GM12878 (cell line): ENCODE measurements around the gene CHRM3. TPM values are rescaled to one million over a fixed set of nuclear protein-coding genes. Genes with fewer than 3 reads are reported as not detected.

Source experiments
- ATAC-seq: fragments of 200-7000 bp; cut with Tn5 transposase; 3 replicates; pipeline ENCODE4 v1.9.1; 2020; ENCODE audit warnings: mild to moderate bottlenecking, moderate library complexity
- BruUV-seq: library from RNA; stranded (reverse); fragments of 400-500 nt; replicated peaks from 2 replicates; lab custom pipeline; 2021; lab: Mats Ljungman, UMichigan
- CTCF ChIA-PET: fragments of 300-600 bp; sonication (Branson Sonifier 250); formaldehyde crosslinking; extraction: SDS; loops from one replicate; lab custom pipeline; 2021; ENCODE audit warnings: inconsistent platforms; lab: Yijun Ruan, JAX
- POLR2A ChIA-PET: fragments of 350-600 bp; formaldehyde crosslinking; extraction: SDS; loops from one replicate; lab custom pipeline; 2021; ENCODE audit warnings: inconsistent platforms; lab: Charles Lee
- RAD21 ChIA-PET: fragments of 300-600 bp; sonication (Branson Sonifier 250); formaldehyde crosslinking; loops from one replicate; lab custom pipeline; 2023; ENCODE audit warnings: antibody characterized with exemption; ENCODE audit not compliant: unreplicated experiment; lab: Charles Lee
- SMC1A ChIA-PET: fragments of 300-600 bp; sonication (Branson Sonifier 250); formaldehyde crosslinking; loops from one replicate; lab custom pipeline; 2023; ENCODE audit not compliant: unreplicated experiment, uncharacterized antibody; lab: Charles Lee
- DNase-seq: peaks from one replicate; pipeline ENCODE4 v3.0.0-alpha.2; 2011; ENCODE audit warnings: low read depth, low spot score
- FAIRE-seq: peaks from 3 replicates; lab custom pipeline; 2011; peaks lifted over from hg19 to GRCh38; lab: Jason Lieb, UNC
- H2AFZ ChIP-seq: 2 replicates; pipeline ENCODE4 v1.6.0; 2011; ENCODE audit warnings: low read depth, low read length, control low read depth; ENCODE audit not compliant: control insufficient read depth
- H3K27ac ChIP-seq: 2 replicates; pipeline ENCODE4 v1.5.1; 2011; ENCODE audit warnings: control low read depth; ENCODE audit not compliant: control insufficient read depth, insufficient read depth
- H3K27me3 ChIP-seq, 2 experiments: replicated peaks in 1 of 2; 2 replicates each; pipeline versions ENCODE4 v1.6.0 to v1.6.1; 2011; ENCODE audit warnings: low read length in 1 of 2; ENCODE audit not compliant: control insufficient read depth in 2 of 2, insufficient read depth in 2 of 2
- H3K36me3 ChIP-seq, 2 experiments: 2 replicates each; pipeline ENCODE4 v1.5.1; 2011; ENCODE audit warnings: low read length in 1 of 2; ENCODE audit not compliant: control insufficient read depth in 2 of 2, insufficient read depth in 2 of 2
- H3K4me1 ChIP-seq: 2 replicates; pipeline ENCODE4 v1.6.1; 2011; ENCODE audit warnings: mild to moderate bottlenecking, low read length, moderate library complexity, mixed read lengths; ENCODE audit not compliant: control insufficient read depth, insufficient read depth
- H3K4me2 ChIP-seq: 2 replicates; pipeline ENCODE4 v1.6.0; 2011; ENCODE audit warnings: control low read depth; ENCODE audit not compliant: control insufficient read depth, insufficient read depth
- H3K4me3 ChIP-seq: fragments of 200-600 bp; sonication (generic); 2 replicates; pipeline ENCODE4 v1.5.1; 2016
- H3K79me2 ChIP-seq: 2 replicates; pipeline ENCODE4 v1.6.0; 2011; ENCODE audit warnings: low read length; ENCODE audit not compliant: control insufficient read depth, insufficient read depth
- H3K9ac ChIP-seq: 2 replicates; pipeline ENCODE4 v1.8.0; 2011; ENCODE audit warnings: low read length, control low read depth, mixed read lengths; ENCODE audit not compliant: control insufficient read depth, insufficient read depth
- H3K9me3 ChIP-seq: replicated peaks from 3 replicates; pipeline ENCODE4 v1.5.1; 2011; ENCODE audit warnings: mild to moderate bottlenecking, low read length; ENCODE audit not compliant: control insufficient read depth, insufficient read depth
- H4K20me1 ChIP-seq: 2 replicates; pipeline ENCODE4 v1.6.0; 2011; ENCODE audit not compliant: control insufficient read depth, insufficient read depth
- CBX3 ChIP-seq: fragments of 200-600 bp; sonication (generic); IDR thresholded peaks from 2 replicates; pipeline ENCODE4 v1.6.1; 2016; ENCODE audit warnings: low read depth, borderline replicate concordance
- CHD1 ChIP-seq: IDR thresholded peaks from 2 replicates; pipeline ENCODE4 v1.6.1; 2012; ENCODE audit warnings: low read depth, low read length, improper control_type of control experiment
- CREB1 ChIP-seq: IDR thresholded peaks from 2 replicates; pipeline ENCODE4 v1.6.1; 2012; ENCODE audit warnings: low read depth, mild to moderate bottlenecking, inconsistent platforms
- HCFC1 ChIP-seq: fragments of 150-350 bp; IDR thresholded peaks from 2 replicates; pipeline ENCODE4 v1.6.1; 2014; ENCODE audit warnings: low read length
- IKZF2 ChIP-seq, 2 experiments: fragments of 450-650 bp; IDR thresholded peaks; 2 replicates each; pipeline ENCODE4 v1.6.1; 2017; ENCODE audit warnings: mild to moderate bottlenecking in 2 of 2, moderate library complexity in 2 of 2
- JUND ChIP-seq: IDR thresholded peaks from 2 replicates; pipeline ENCODE4 v1.6.1; 2012; ENCODE audit warnings: low read depth, mild to moderate bottlenecking, low read length, improper control_type of control experiment, moderate library complexity
- LARP7 ChIP-seq: fragments of 450-650 bp; IDR thresholded peaks from 2 replicates; pipeline ENCODE4 v1.6.1; 2017; ENCODE audit warnings: mild to moderate bottlenecking
- MTA3 ChIP-seq: IDR thresholded peaks from 2 replicates; pipeline ENCODE4 v1.6.1; 2012; ENCODE audit warnings: low read length, inconsistent platforms, borderline replicate concordance
- RAD51 ChIP-seq: fragments of 450-650 bp; IDR thresholded peaks from 2 replicates; pipeline ENCODE4 v1.6.1; 2016; ENCODE audit warnings: moderate library complexity, mild to moderate bottlenecking, inconsistent platforms
- SMARCA5 ChIP-seq: fragments of 450-650 bp; IDR thresholded peaks from 2 replicates; pipeline ENCODE4 v1.6.1; 2017; ENCODE audit warnings: mild to moderate bottlenecking
- SMC3 ChIP-seq: IDR thresholded peaks from 2 replicates; pipeline ENCODE4 v1.6.1; 2011; ENCODE audit warnings: low read length, improper control_type of control experiment, borderline replicate concordance
- TCF12 ChIP-seq: IDR thresholded peaks from 2 replicates; pipeline ENCODE4 v1.6.1; 2011; ENCODE audit warnings: low read depth, mild to moderate bottlenecking, low read length
- WGBS: methylation state at CpG from one replicate; pipeline ENCODE4 v1.1.6; 2016; ENCODE audit warnings: low lambda C conversion rate; ENCODE audit not compliant: insufficient replicate concordance, insufficient coverage; ENCODE audit errors: missing lambda C conversion rate; 5-methylcytosine and 5-hydroxymethylcytosine counted together
- in situ Hi-C: fragments of 300-500 bp; cut with MboI; formaldehyde crosslinking; loops from 9 replicates; pipeline ENCODE4 v1.14.3; 2018; ENCODE audit warnings: mixed read lengths
- intact Hi-C: fragments of 100-400 bp; cut with micrococcal nuclease; formaldehyde crosslinking; loops from one replicate; pipeline ENCODE4 v1.14.2; 2022; ENCODE audit not compliant: unreplicated experiment
- polyA plus RNA-seq, 11 experiments: library from polyadenylated mRNA; depleted of rRNA in 4 of 11; unstranded in 6 of 11; stranded (reverse) in 5 of 11; fragments of >200 nt; fragmentation: Nextera tagmentation in 4 of 11; fragmentation: Illumina TruSeq in 1 of 11; extraction: Ambion mirVana in 4 of 11; extraction: Trizol in 1 of 11; gene quantifications; 1 replicate in 1 of 11; 2 replicates in 10 of 11; pipeline versions ENCODE4 v1.2.1 to v1.2.3, GENCODE V29; 2011 to 2016; ENCODE audit warnings: inconsistent platforms in 2 of 11, missing spikeins in 2 of 11, low read depth in 1 of 11
- total RNA-seq, 4 experiments: library from RNA; depleted of rRNA in 3 of 4; stranded (reverse); fragments of >200 nt in 3 of 4; fragmentation: Illumina TruSeq in 1 of 4; extraction: Trizol in 1 of 4; gene quantifications; 2 replicates each; pipeline versions ENCODE4 v1.2.1 to v1.2.3, GENCODE V29; 2013 to 2021
- TF ChIP-seq, protein P1 (sequence below): IDR thresholded peaks from 2 replicates; pipeline ENCODE4 v1.6.1; 2012; ENCODE audit warnings: low read depth, low read length, improper control_type of control experiment
- TF ChIP-seq, protein P2 (sequence below): fragments of 450-650 bp; IDR thresholded peaks from 2 replicates; pipeline ENCODE4 v1.6.1; 2016; ENCODE audit warnings: mild to moderate bottlenecking, moderate library complexity, borderline replicate concordance

The CHRM3 gene
- total and polyA plus RNA-seq, 10 of the 15 experiments (the other 5 are each of a cell fraction or from before 2014, with no cell fraction given): 0.06 to 0.12 TPM; not detected in 8

DNA sequence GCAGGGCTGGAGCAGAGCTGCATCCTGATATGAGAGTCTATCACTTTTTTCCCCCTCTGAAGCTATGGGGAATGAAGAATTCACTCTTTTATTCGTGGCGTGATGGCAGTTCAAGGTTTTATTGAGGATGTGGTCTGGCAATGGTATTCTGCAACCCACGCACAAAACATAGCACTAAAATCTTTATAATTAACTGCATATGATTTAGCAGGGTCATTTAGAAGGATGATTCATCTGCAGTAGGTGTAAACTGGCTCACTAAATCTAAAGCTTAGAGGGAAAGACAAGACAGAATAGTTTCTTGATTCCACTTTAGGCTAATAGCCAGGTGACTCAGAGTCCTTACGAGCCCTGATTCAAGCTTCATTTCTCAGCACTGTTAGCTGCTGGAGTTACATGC, 25.0 kb upstream of the CHRM3 start:
- CTCF ChIA-PET: no interaction called here
- WGBS: 10% methylated on average over 4 of the region's 4 CpGs
- Histone ChIP-seq H3K36me3 (no peaks in the 10 kb centered on the region), H3K9me3 (no peaks in the 10 kb centered on the region), H3K4me3 (no peak overlapping the region), H2AFZ (no peak overlapping the region), H3K27ac (no peak overlapping the region), H4K20me1 (no peaks in the 10 kb centered on the region), H3K4me1 (no peaks in the 10 kb centered on the region), H3K79me2 (no peaks in the 10 kb centered on the region), H3K27me3 (no peaks in the 10 kb centered on the region), H3K4me2 (no peak overlapping the region), H3K9ac (no peak overlapping the region)
- intact Hi-C loops (no loop called here), in situ Hi-C loops (no loop called here)
- ATAC-seq (no peak), FAIRE-seq (no peak), DNase-seq (no peak)
- POLR2A ChIA-PET: no interaction called here
- TF ChIP-seq, protein P1, sequence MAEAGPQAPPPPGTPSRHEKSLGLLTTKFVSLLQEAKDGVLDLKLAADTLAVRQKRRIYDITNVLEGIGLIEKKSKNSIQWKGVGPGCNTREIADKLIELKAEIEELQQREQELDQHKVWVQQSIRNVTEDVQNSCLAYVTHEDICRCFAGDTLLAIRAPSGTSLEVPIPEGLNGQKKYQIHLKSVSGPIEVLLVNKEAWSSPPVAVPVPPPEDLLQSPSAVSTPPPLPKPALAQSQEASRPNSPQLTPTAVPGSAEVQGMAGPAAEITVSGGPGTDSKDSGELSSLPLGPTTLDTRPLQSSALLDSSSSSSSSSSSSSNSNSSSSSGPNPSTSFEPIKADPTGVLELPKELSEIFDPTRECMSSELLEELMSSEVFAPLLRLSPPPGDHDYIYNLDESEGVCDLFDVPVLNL: no peak
- TF ChIP-seq IKZF2 (IDR thresholded peaks at IDR 0.05) (no peak), SMARCA5 (no peak), RAD51 (no peak), CBX3 (no peak), CHD1 (no peak), HCFC1 (no peak)
- SMC1A ChIA-PET: interaction anchor here (0.6 kb wide), 1 partner anchor 484 kb away, joined by 3 read pairs; no protein-coding TSS in a partner anchor
- no TSS peak for BruUV-seq
- RAD21 ChIA-PET: no interaction called here

DNA sequence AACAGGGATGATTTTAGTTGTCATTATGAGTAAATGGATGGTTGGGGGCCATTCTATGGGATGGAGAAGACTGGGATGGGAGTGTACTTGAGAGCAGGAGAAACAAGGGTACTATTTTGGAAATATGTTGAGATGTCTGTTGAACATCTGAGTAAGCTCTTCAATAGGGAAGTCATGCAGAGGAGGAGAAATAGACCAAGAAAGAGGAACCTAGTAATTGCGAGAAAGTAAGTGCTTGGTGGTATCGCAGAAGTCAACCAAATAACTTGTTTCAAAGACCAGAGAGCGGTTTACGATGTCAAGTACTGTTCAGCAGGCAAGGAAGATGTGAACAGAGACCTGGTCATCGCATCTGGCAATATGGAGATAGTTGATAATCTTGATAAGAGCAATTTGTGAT, 22.4 kb upstream of the CHRM3 start:
- no peak for DNase-seq
- BruUV-seq: no TSS peak
- Histone ChIP-seq H3K4me1 (no peaks in the 10 kb centered on the region), H3K4me3 (no peak overlapping the region), H3K79me2 (no peaks in the 10 kb centered on the region), H3K27me3 (no peaks in the 10 kb centered on the region), H2AFZ (no peak overlapping the region), H4K20me1 (no peaks in the 10 kb centered on the region), H3K9ac (no peak overlapping the region), H3K9me3 (no peaks in the 10 kb centered on the region), H3K27ac (no peak overlapping the region), H3K4me2 (no peak overlapping the region), H3K36me3 (no peaks in the 10 kb centered on the region)
- ATAC-seq: no peak
- ChIA-PET CTCF (interaction anchor here (1.2 kb wide), 1 partner anchor 15 kb away, joined by 3 read pairs; no protein-coding TSS in a partner anchor), SMC1A (no interaction called here), POLR2A (no interaction called here), RAD21 (no interaction called here)
- 26% methylated on average over 3 of the region's 5 CpGs for WGBS
- no peak for FAIRE-seq
- intact Hi-C loops (no loop called here), in situ Hi-C loops (no loop called here)
- no peak for TF ChIP-seq CREB1
- TF ChIP-seq, protein P2, sequence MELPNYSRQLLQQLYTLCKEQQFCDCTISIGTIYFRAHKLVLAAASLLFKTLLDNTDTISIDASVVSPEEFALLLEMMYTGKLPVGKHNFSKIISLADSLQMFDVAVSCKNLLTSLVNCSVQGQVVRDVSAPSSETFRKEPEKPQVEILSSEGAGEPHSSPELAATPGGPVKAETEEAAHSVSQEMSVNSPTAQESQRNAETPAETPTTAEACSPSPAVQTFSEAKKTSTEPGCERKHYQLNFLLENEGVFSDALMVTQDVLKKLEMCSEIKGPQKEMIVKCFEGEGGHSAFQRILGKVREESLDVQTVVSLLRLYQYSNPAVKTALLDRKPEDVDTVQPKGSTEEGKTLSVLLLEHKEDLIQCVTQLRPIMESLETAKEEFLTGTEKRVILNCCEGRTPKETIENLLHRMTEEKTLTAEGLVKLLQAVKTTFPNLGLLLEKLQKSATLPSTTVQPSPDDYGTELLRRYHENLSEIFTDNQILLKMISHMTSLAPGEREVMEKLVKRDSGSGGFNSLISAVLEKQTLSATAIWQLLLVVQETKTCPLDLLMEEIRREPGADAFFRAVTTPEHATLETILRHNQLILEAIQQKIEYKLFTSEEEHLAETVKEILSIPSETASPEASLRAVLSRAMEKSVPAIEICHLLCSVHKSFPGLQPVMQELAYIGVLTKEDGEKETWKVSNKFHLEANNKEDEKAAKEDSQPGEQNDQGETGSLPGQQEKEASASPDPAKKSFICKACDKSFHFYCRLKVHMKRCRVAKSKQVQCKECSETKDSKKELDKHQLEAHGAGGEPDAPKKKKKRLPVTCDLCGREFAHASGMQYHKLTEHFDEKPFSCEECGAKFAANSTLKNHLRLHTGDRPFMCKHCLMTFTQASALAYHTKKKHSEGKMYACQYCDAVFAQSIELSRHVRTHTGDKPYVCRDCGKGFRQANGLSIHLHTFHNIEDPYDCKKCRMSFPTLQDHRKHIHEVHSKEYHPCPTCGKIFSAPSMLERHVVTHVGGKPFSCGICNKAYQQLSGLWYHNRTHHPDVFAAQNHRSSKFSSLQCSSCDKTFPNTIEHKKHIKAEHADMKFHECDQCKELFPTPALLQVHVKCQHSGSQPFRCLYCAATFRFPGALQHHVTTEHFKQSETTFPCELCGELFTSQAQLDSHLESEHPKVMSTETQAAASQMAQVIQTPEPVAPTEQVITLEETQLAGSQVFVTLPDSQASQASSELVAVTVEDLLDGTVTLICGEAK: no peak
- no peak for TF ChIP-seq TCF12
- TF ChIP-seq MTA3: no peak
- no peak for TF ChIP-seq SMC3
- no peak for TF ChIP-seq LARP7
- no peak for TF ChIP-seq JUND
